H1 (cell line): ENCODE results near the gene SLC16A8. TPM values are rescaled to one million over a fixed set of nuclear protein-coding genes. Genes with fewer than 3 reads are reported as not detected.

Source experiments
- CTCF ChIA-PET: fragments of 300-600 bp; sonication (Branson Sonifier 250); formaldehyde crosslinking; loops from one replicate; lab custom pipeline; 2021; ENCODE audit not compliant: partially characterized antibody; lab: Charles Lee
- POLR2A ChIA-PET: fragments of 300-600 bp; sonication (Branson Sonifier 250); formaldehyde crosslinking; loops from one replicate; lab custom pipeline; 2021; ENCODE audit warnings: inconsistent platforms; ENCODE audit not compliant: partially characterized antibody; lab: Charles Lee
- DNase-seq, 2 experiments: peaks; one replicate each; pipeline versions ENCODE4 v3.0.0 to v3.0.0-alpha.2; 2010 to 2022; ENCODE audit warnings: low spot score in 2 of 2, low read depth in 1 of 2, mixed read lengths in 1 of 2
- FAIRE-seq: peaks from 2 replicates; lab custom pipeline; 2011; peaks lifted over from hg19 to GRCh38; lab: Jason Lieb, UNC
- H2AFZ ChIP-seq: 2 replicates; pipeline ENCODE4 v1.8.1; 2012; ENCODE audit warnings: low read length, inconsistent platforms
- H2AK5ac ChIP-seq: 2 replicates; pipeline ENCODE4 v1.6.1; 2013; ENCODE audit warnings: low read depth, low read length
- H2BK120ac ChIP-seq: replicated peaks from 2 replicates; pipeline ENCODE3; 2013; ENCODE audit warnings: low read depth, low read length, inconsistent platforms
- H2BK12ac ChIP-seq: 2 replicates; pipeline ENCODE4 v1.6.1; 2013; ENCODE audit warnings: low read depth, low read length
- H2BK15ac ChIP-seq: 2 replicates; pipeline ENCODE4 v1.6.1; 2013; ENCODE audit warnings: low read length
- H2BK20ac ChIP-seq: 2 replicates; pipeline ENCODE4 v1.6.1; 2013; ENCODE audit warnings: low read length
- H2BK5ac ChIP-seq: 2 replicates; pipeline ENCODE4 v1.6.1; 2013; ENCODE audit warnings: low read depth, low read length
- H3K14ac ChIP-seq: 2 replicates; pipeline ENCODE4 v1.6.1; 2013; ENCODE audit warnings: inconsistent platforms; ENCODE audit not compliant: insufficient read length
- H3K18ac ChIP-seq: 2 replicates; pipeline ENCODE4 v1.6.1; 2013; ENCODE audit warnings: low read length; ENCODE audit errors: extremely low read depth
- H3K23ac ChIP-seq: 2 replicates; pipeline ENCODE4 v1.6.1; 2013; ENCODE audit warnings: inconsistent platforms; ENCODE audit not compliant: insufficient read length
- H3K23me2 ChIP-seq: 2 replicates; pipeline ENCODE4 v1.6.1; 2013; ENCODE audit warnings: low read depth, low read length
- H3K27ac ChIP-seq: 2 replicates; pipeline ENCODE4 v1.6.1; 2011; ENCODE audit warnings: low read depth, low read length, inconsistent platforms
- H3K27me3 ChIP-seq, 4 experiments: replicated peaks in 1 of 4; 1 replicate in 1 of 4; 2 replicates in 3 of 4; pipeline versions ENCODE4 v1.6.1 to v1.8.1; 2011 to 2013; ENCODE audit warnings: low read length in 3 of 4, mild to moderate bottlenecking in 3 of 4, inconsistent platforms in 2 of 4, mixed read lengths in 2 of 4, moderate library complexity in 1 of 4; ENCODE audit not compliant: control insufficient read depth in 3 of 4, insufficient read depth in 3 of 4; ENCODE audit errors: extremely low read depth in 1 of 4
- H3K36me3 ChIP-seq, 4 experiments: 2 replicates each; pipeline versions ENCODE4 v1.6.1 to v1.8.1; 2011 to 2013; ENCODE audit warnings: mild to moderate bottlenecking in 4 of 4, low read length in 3 of 4, moderate library complexity in 2 of 4, control low read depth in 1 of 4, inconsistent platforms in 1 of 4; ENCODE audit not compliant: insufficient read depth in 4 of 4, control insufficient read depth in 2 of 4
- H3K4ac ChIP-seq: replicated peaks from 2 replicates; pipeline ENCODE3; 2013; ENCODE audit warnings: low read length, low read depth, mixed read lengths, inconsistent platforms; ENCODE audit not compliant: insufficient read length
- H3K4me1 ChIP-seq, 4 experiments: replicated peaks in 1 of 4; 1 replicate in 1 of 4; 2 replicates in 3 of 4; pipeline versions ENCODE4 v1.6.1 to v1.8.1; 2011 to 2013; ENCODE audit warnings: low read length in 3 of 4, inconsistent platforms in 2 of 4, mixed read lengths in 1 of 4; ENCODE audit not compliant: insufficient read depth in 4 of 4, control insufficient read depth in 3 of 4
- H3K4me2 ChIP-seq, 2 experiments: 2 replicates each; pipeline versions ENCODE4 v1.6.1 to v1.8.1; 2011 to 2013; ENCODE audit warnings: low read depth in 2 of 2, low read length in 2 of 2, control low read depth in 1 of 2, inconsistent platforms in 1 of 2, mild to moderate bottlenecking in 1 of 2; ENCODE audit not compliant: insufficient read depth in 1 of 2
- H3K4me3 ChIP-seq, 4 experiments: fragments of 200-600, 300-600 bp in 1 of 4; sonication (generic), shearing (Covaris generic), sonication (Bioruptor Twin) in 1 of 4; 2 replicates each; pipeline versions ENCODE4 v1.5.1 to v1.8.1; 2011 to 2016; ENCODE audit warnings: low read length in 4 of 4, low read depth in 3 of 4, control low read depth in 2 of 4, inconsistent platforms in 2 of 4, mild to moderate bottlenecking in 2 of 4, mixed read lengths in 1 of 4, moderate library complexity in 1 of 4; ENCODE audit not compliant: insufficient read depth in 2 of 4; ENCODE audit errors: extremely low read depth in 1 of 4
- H3K56ac ChIP-seq: replicated peaks from 2 replicates; pipeline ENCODE3; 2013; ENCODE audit warnings: low read depth, mild to moderate bottlenecking, mixed read lengths, low read length, inconsistent platforms; ENCODE audit not compliant: insufficient read length
- H3K79me1 ChIP-seq: 2 replicates; pipeline ENCODE4 v1.6.1; 2013; ENCODE audit warnings: low read depth, low read length, control low read depth
- H3K79me2 ChIP-seq, 2 experiments: 2 replicates each; pipeline versions ENCODE4 v1.6.1 to v1.8.1; 2012 to 2013; ENCODE audit warnings: low read length in 2 of 2, mild to moderate bottlenecking in 2 of 2, inconsistent platforms in 1 of 2; ENCODE audit not compliant: insufficient read depth in 2 of 2, control insufficient read depth in 1 of 2
- H3K9ac ChIP-seq, 4 experiments: replicated peaks in 1 of 4; 1 replicate in 1 of 4; 2 replicates in 3 of 4; pipeline versions ENCODE4 v1.6.1 to v1.8.1; 2011 to 2013; ENCODE audit warnings: low read depth in 3 of 4, low read length in 3 of 4, control low read depth in 2 of 4, mild to moderate bottlenecking in 2 of 4, moderate library complexity in 2 of 4, inconsistent platforms in 1 of 4; ENCODE audit errors: extremely low read depth in 1 of 4
- H3K9me3 ChIP-seq, 2 experiments: 2 replicates each; pipeline versions ENCODE4 v1.6.1 to v1.8.1; 2012 to 2013; ENCODE audit warnings: mild to moderate bottlenecking in 2 of 2, moderate library complexity in 2 of 2, control low read depth in 1 of 2, inconsistent platforms in 1 of 2, low read depth in 1 of 2, low read length in 1 of 2, mixed read lengths in 1 of 2; ENCODE audit not compliant: insufficient read depth in 2 of 2
- H4K20me1 ChIP-seq, 2 experiments: replicated peaks in 1 of 2; 2 replicates each; pipeline versions ENCODE3 to v1.8.1; 2011 to 2013; ENCODE audit warnings: inconsistent platforms in 2 of 2, low read length in 2 of 2, mild to moderate bottlenecking in 1 of 2; ENCODE audit not compliant: insufficient read depth in 2 of 2, control insufficient read depth in 1 of 2
- H4K5ac ChIP-seq: 2 replicates; pipeline ENCODE4 v1.6.1; 2013; ENCODE audit warnings: low read length, low read depth, mixed read lengths, inconsistent platforms; ENCODE audit not compliant: insufficient read length
- H4K8ac ChIP-seq: 2 replicates; pipeline ENCODE4 v1.8.0; 2013; ENCODE audit warnings: mild to moderate bottlenecking, moderate library complexity, low read length, inconsistent platforms; ENCODE audit not compliant: insufficient read depth; ENCODE audit errors: extremely low read depth
- H4K91ac ChIP-seq: replicated peaks from 2 replicates; pipeline ENCODE3; 2013; ENCODE audit warnings: low read length, mixed read lengths, inconsistent platforms; ENCODE audit not compliant: insufficient read length
- ATF2 ChIP-seq: IDR thresholded peaks from 2 replicates; pipeline ENCODE4 v1.6.1; 2012; ENCODE audit warnings: low read length, inconsistent platforms
- CREB1 ChIP-seq: IDR thresholded peaks from 2 replicates; pipeline ENCODE4 v1.6.1; 2012; ENCODE audit warnings: inconsistent platforms
- EZH2 ChIP-seq: fragments of 200-600 bp; sonication (generic); IDR thresholded peaks from 2 replicates; pipeline ENCODE4 v1.7.1; 2012; ENCODE audit warnings: low read depth, mild to moderate bottlenecking, moderate library complexity, low read length, inconsistent platforms; ENCODE audit not compliant: severe bottlenecking
- JUND ChIP-seq: IDR thresholded peaks from 2 replicates; pipeline ENCODE4 v1.6.1; 2011; ENCODE audit warnings: mild to moderate bottlenecking, improper control_type of control experiment, low read length
- RBBP5 ChIP-seq: IDR thresholded peaks from 2 replicates; pipeline ENCODE4 v1.7.1; 2012; ENCODE audit warnings: low read depth, mild to moderate bottlenecking, inconsistent platforms, low read length, moderate library complexity, borderline replicate concordance
- RNF2 ChIP-seq: fragments of 200-900, 300-1000 bp; sonication (generic); IDR thresholded peaks from 2 replicates; pipeline ENCODE4 v1.7.1; 2016; ENCODE audit warnings: borderline replicate concordance, low read depth, mild to moderate bottlenecking, antibody characterized with exemption, low read length; ENCODE audit not compliant: poor library complexity, severe bottlenecking; ENCODE audit errors: missing control alignments
- RXRA ChIP-seq: IDR thresholded peaks from 2 replicates; pipeline ENCODE4 v1.6.1; 2011; ENCODE audit warnings: low read depth, mild to moderate bottlenecking, low read length, moderate library complexity; ENCODE audit not compliant: insufficient read depth
- SIRT6 ChIP-seq: IDR thresholded peaks from one replicate; pipeline ENCODE4 v1.7.1; 2012; ENCODE audit warnings: low read length, inconsistent platforms
- SP1 ChIP-seq: IDR thresholded peaks from 2 replicates; pipeline ENCODE4 v1.6.1; 2011; ENCODE audit warnings: low read depth, low read length
- SP4 ChIP-seq: IDR thresholded peaks from 2 replicates; pipeline ENCODE4 v1.6.1; 2012; ENCODE audit warnings: low read length, inconsistent platforms
- YY1 ChIP-seq: IDR thresholded peaks from 2 replicates; pipeline ENCODE4 v1.6.1; 2011; ENCODE audit warnings: low read depth, mild to moderate bottlenecking, low read length
- WGBS, 2 experiments: shearing (Covaris generic) in 1 of 2; methylation state at CpG; one replicate each; pipeline versions ENCODE4 v1.1.6 to v1.1.7; 2013 to 2015; ENCODE audit warnings: low lambda C conversion rate in 2 of 2, mixed read lengths in 2 of 2, inconsistent platforms in 1 of 2, low coverage in 1 of 2, missing lambda C conversion rate in 1 of 2; ENCODE audit not compliant: insufficient replicate concordance in 2 of 2, insufficient coverage in 1 of 2, insufficient read length in 1 of 2; ENCODE audit errors: extremely low coverage in 1 of 2, missing lambda C conversion rate in 1 of 2; 5-methylcytosine and 5-hydroxymethylcytosine counted together
- polyA plus RNA-seq, 7 experiments: library from polyadenylated mRNA; depleted of rRNA in 3 of 7; stranded (reverse) in 5 of 7; unstranded in 2 of 7; fragments of >200 nt in 5 of 7; fragments of 200-250 nt in 2 of 7; gene quantifications; 1 replicate in 5 of 7; 2 replicates in 1 of 7; 4 replicates in 1 of 7; pipeline versions ENCODE4 v1.2.1 to v1.2.3, GENCODE V29; 2011 to 2013; ENCODE audit warnings: missing spikeins in 2 of 7, mixed read lengths in 2 of 7
- total RNA-seq: library from RNA; stranded (reverse); fragmentation: NEBNext Ultra II Directional; extraction: Animal tissue kit (Norgen Biotek cat#: 25700); gene quantifications from 2 replicates; pipeline ENCODE4 v1.2.1, GENCODE V29; 2021

SLC16A8 gene
- total and polyA plus RNA-seq, 2 of the 8 experiments (the other 6 are each of a cell fraction or from before 2014, with no cell fraction given) = 0.70 TPM; not detected in 1

GRCh38 chr22:38075105-38075825 lies 8.7 kb downstream of the SLC16A8 start:
- H2BK15ac ChIP-seq = no peak overlapping the region
- POLR2A ChIA-PET = interaction anchor here (0.6 to 1.8 kb wide), 3 partner anchors 22 to 415 kb away, joined by 3 to 6 read pairs (median 3); no protein-coding TSS in a partner anchor
- H2BK12ac ChIP-seq = no peak overlapping the region
- H3K27me3 ChIP-seq = peaks cover 0 to 9% (median 6%) of the 10 kb centered on the region in 4 experiments; a peak in 6 of 7 replicates
- FAIRE-seq (no peak), DNase-seq (no peak)
- no peaks in the 10 kb centered on the region for H3K79me1 ChIP-seq
- H3K4me3 ChIP-seq = no peak overlapping the region
- no peak overlapping the region for H2BK5ac ChIP-seq
- H3K36me3 ChIP-seq = peaks cover 3 to 13% (median 3%) of the 10 kb centered on the region in 4 experiments; a peak in 5 of 8 replicates
- peaks cover 0 to 5% of the 10 kb centered on the region in 2 experiments for H4K20me1 ChIP-seq
- H3K27ac ChIP-seq = no peak overlapping the region
- H4K8ac ChIP-seq = no peak overlapping the region; the same call in 1 of the 2 replicates
- no peak overlapping the region for H2BK120ac ChIP-seq
- no peak overlapping the region for H3K56ac ChIP-seq
- H4K5ac ChIP-seq = no peak overlapping the region
- no peak overlapping the region for H2AK5ac ChIP-seq
- no peaks in the 10 kb centered on the region for H3K4me1 ChIP-seq
- H4K91ac ChIP-seq = no peak overlapping the region
- no peak overlapping the region for H2AFZ ChIP-seq
- H3K4ac ChIP-seq = no peak overlapping the region
- WGBS, 2 experiments = 92% methylated on average over 27 of the region's 32 CpGs; no CpG with 5 or more reads in 1 of the 2 experiments
- no peak overlapping the region for H3K9ac ChIP-seq
- H3K23me2 ChIP-seq = no peaks in the 10 kb centered on the region
- no peaks in the 10 kb centered on the region for H3K9me3 ChIP-seq
- H3K18ac ChIP-seq = no peak overlapping the region
- H3K79me2 ChIP-seq = no peaks in the 10 kb centered on the region
- CTCF ChIA-PET = interaction anchor here (0.8 to 12.5 kb wide), 11 partner anchors 8 to 164 kb away, joined by 3 to 264 read pairs (median 7); partner anchors contain the start of gene PICK1
- no peak overlapping the region for H3K14ac ChIP-seq
- H3K23ac ChIP-seq = no peak overlapping the region
- H2BK20ac ChIP-seq = no peak overlapping the region
- H3K4me2 ChIP-seq = no peak overlapping the region
- TF ChIP-seq ATF2 (no peak), RBBP5 (no peak), RXRA (no peak), YY1 (no peak), CREB1 (no peak), EZH2 (no peak), RNF2 (no peak), JUND (no peak), SP1 (no peak), SP4 (no peak), SIRT6 (no peak)
